ENCODE measurements around the gene KLK8.
"Not testable (repeated sequence)": the region's sequence is repeated elsewhere in the genome, so short reads cannot be mapped to it uniquely, and the experiment has no call there.

Gene KLK8

DNA sequence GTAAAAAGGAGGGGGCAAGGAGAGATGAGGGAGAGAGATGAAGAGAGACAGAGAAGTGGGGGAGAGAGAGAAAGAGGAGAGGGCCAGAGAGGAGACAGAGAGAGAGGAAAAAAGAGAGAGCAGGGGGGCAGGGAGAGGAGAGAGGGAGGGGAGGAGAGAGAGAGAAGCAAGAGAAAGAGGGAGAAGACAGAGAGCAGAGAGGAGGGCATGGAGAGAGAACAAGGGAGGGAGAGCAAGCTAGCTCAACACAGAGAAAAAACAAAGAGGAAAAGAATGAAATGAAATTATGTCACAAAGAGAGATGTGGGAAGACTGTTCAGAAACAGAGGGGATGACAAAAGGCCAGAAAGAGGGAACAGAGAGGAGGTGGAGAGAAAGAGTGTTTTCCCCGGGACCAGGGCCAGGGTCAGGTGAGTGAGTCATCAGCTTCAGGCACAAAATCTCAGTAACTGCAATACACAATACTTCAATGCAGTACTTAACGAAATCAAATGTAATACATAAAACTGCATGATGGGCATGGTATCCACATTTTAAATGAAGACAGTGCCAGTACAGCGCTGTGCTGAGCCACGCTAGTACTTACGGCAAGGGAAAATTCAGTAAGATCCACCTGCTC lies 22.5 kb downstream of the KLK8 start:
- DNase-seq (ENCODE audit: low read depth in 2 of 2) = no peak
- TF ChIP-seq, protein P1, sequence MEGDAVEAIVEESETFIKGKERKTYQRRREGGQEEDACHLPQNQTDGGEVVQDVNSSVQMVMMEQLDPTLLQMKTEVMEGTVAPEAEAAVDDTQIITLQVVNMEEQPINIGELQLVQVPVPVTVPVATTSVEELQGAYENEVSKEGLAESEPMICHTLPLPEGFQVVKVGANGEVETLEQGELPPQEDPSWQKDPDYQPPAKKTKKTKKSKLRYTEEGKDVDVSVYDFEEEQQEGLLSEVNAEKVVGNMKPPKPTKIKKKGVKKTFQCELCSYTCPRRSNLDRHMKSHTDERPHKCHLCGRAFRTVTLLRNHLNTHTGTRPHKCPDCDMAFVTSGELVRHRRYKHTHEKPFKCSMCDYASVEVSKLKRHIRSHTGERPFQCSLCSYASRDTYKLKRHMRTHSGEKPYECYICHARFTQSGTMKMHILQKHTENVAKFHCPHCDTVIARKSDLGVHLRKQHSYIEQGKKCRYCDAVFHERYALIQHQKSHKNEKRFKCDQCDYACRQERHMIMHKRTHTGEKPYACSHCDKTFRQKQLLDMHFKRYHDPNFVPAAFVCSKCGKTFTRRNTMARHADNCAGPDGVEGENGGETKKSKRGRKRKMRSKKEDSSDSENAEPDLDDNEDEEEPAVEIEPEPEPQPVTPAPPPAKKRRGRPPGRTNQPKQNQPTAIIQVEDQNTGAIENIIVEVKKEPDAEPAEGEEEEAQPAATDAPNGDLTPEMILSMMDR (IDR thresholded peaks at IDR 0.05; ENCODE audit: low read depth, low read length) = no peak
- no peak overlapping the region for H3K4me3 ChIP-seq (replicated peaks in 1 of 2; ENCODE audit: low read depth in 2 of 2, low read length in 2 of 2)

DNA sequence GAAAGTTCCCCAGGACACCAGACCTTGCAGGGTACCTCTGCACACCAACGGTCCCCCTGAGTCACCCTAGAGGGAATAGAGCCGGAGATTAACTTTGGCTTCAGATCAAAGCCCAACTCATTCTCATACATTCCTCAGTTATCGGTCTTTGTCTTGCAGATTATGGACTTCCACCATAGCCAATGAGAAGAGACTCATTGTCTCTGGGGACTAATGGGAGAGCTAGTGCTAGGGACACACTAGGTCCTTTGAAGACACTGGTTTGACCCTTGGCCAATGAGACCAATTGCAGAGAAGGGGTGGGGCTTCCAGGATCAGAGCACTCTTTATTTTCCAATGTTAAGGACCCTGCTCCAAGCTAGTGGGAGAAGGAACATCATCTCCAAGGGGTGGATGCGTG lies 23.8 kb downstream of the KLK8 start:
- H3K4me3 ChIP-seq (replicated peaks in 1 of 2; ENCODE audit: low read depth in 2 of 2, low read length in 2 of 2) = no peak overlapping the region
- TF ChIP-seq, protein P1 (IDR thresholded peaks at IDR 0.05; ENCODE audit: low read depth, low read length) = no peak

DNA sequence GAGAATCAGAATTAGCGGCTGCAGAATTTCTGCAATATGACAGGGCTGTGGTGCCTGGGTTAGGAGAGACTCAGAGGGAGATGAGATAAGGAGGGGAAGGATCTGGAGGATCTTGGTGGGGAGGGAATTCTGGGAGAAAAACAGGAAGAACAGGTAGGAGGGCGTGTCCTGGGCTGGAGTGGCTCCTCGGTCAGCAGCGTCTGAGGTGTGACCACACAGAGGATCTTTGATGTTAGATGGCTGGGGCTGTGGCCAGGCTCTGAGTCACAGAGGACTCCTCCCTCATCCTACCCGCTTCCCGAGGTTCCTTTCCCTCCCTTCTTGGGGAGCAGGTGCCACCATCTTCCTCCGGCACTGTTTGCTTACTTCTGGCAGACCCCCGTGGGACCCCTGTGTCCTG lies 25.6 kb downstream of the KLK8 start:
- TF ChIP-seq, protein P1 (IDR thresholded peaks at IDR 0.05; ENCODE audit: low read depth, low read length) = no peak
- DNase-seq (ENCODE audit: low read depth in 2 of 2) = no peak
- H3K4me3 ChIP-seq (replicated peaks in 1 of 2; ENCODE audit: low read depth in 2 of 2, low read length in 2 of 2) = no peak overlapping the region

More for the DNA sequence above, 23.8 kb downstream of the KLK8 start:
- DNase-seq (ENCODE audit: low read depth in 2 of 2) = no peak

DNA sequence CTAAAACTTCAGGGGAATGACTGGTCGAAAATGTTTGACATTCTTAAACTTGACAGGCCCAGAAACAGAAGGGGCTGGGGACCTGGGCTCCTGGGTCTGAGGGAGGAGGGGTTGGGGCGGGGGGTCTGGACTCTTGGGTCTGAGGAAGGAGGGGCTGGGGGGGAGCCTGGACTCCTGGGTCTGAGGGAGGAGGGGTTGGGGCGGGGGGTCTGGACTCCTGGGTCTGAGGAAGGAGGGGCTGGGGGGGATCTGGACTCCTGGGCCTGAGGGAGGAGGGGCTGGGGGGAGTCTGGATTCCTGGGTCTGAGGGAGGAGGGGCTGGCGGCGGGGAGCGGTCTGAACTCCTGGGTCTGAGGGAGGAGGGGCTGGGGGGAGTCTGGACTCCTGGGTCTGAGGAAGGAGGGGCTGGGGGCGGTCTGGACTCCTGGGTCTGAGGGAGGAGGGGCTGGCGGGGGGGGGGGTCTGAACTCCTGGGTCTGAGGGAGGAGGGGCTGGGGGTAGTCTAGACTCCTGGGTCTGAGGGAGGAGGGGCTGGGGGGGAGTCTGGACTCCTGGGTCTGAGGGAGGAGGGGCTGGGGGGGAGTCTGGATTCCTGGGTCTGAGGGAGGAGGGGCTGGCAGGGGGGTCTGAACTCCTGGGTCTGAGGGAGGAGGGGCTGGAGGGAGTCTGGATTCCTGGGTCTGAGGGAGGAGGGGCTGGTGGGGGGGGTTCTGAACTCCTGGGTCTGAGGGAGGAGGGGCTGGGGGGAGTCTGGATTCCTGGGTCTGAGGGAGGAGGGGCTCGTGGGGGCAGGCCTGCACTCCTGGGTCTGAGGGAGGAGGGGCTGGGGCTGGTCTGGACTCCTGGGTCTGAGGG lies 26.5 kb downstream of the KLK8 start:
- H3K4me3 ChIP-seq (replicated peaks in 1 of 2; ENCODE audit: low read depth in 2 of 2, low read length in 2 of 2) = no peak overlapping the region
- no peak for DNase-seq (ENCODE audit: low read depth in 2 of 2)
- TF ChIP-seq, protein P1 (IDR thresholded peaks at IDR 0.05; ENCODE audit: low read depth, low read length) = no peak

DNA sequence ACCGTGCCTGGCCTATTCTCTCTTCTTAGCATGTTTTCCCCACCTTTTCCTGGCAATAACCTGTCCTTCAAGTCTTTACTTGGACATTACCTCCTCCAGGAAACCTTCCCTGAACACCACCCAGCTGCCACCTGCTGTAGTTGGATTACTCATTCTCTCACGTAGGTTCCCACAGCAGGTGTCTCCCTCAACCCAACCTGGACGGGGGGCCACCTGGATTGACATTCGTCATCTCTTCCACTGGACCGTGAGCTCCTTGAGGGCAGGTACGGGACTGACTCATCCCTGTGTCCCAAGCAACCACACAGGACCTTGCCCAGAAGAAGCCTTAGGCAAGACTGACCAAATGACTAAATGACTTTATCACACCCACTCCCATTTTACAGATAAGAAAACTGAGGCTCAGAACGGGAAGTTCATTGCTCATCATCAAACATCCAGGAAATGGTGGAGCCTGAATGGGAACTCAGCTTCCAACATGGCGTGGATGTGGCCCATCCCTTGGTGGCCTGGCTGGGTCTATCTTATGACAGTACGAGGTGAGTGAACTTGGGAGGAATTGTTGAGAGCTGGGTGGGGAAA lies 28.5 kb downstream of the KLK8 start:
- H3K4me3 ChIP-seq (replicated peaks in 1 of 2; ENCODE audit: low read depth in 2 of 2, low read length in 2 of 2) = no peak overlapping the region
- DNase-seq (ENCODE audit: low read depth in 2 of 2) = no peak
- TF ChIP-seq, protein P1 (IDR thresholded peaks at IDR 0.05; ENCODE audit: low read depth, low read length) = no peak

- H3K4me3 ChIP-seq (replicated peaks in 1 of 2; ENCODE audit: low read depth in 2 of 2, low read length in 2 of 2); DNase-seq (ENCODE audit: low read depth in 2 of 2): not testable (repeated sequence)
Observed at GRCh38 chr19:50969810-50970209, 31.6 kb downstream of the KLK8 start.

- H3K4me3 ChIP-seq (replicated peaks in 1 of 2; ENCODE audit: low read depth in 2 of 2, low read length in 2 of 2) = no peak within 1 kb of the TSS
- TF ChIP-seq, protein P1 (IDR thresholded peaks at IDR 0.05; ENCODE audit: low read depth, low read length) = no peak
- DNase-seq (ENCODE audit: low read depth in 2 of 2) = no peak
Observed at GRCh38 chr19:50969413-50969760, 32.0 kb downstream of the KLK8 start, which contains the start of gene KLK6. KLK6 (minus strand) TSS chr19:50969591; CDS start chr19:50968104, 1,487 bp downstream.

Data from cardiac fibroblast (primary cell).